Chondrocyte (in vitro differentiated cells): ENCODE results near the gene MSLN. TPM values are rescaled to one million over a fixed set of nuclear protein-coding genes. Genes with fewer than 3 reads are reported as not detected.
A peak's percentile ranks its signal among the peaks of the same experiment; 100 is the strongest.

Experiments used
- DNase-seq: peaks from one replicate; pipeline ENCODE4 v3.0.0; 2021; ENCODE audit warnings: mixed read lengths, low spot score
- H3K27ac Mint-ChIP-seq: one replicate; pipeline ENCODE4 v1.8.0; 2021; ENCODE audit warnings: mild to moderate bottlenecking, moderate library complexity, mixed read lengths; ENCODE audit not compliant: unreplicated experiment
- H3K27me3 Mint-ChIP-seq: 2 replicates; pipeline ENCODE4 v1.8.0; 2021; ENCODE audit warnings: low read depth, mixed read lengths
- H3K36me3 Mint-ChIP-seq: 2 replicates; pipeline ENCODE4 v1.8.0; 2021; ENCODE audit warnings: low read depth, mixed read lengths
- H3K4me1 Mint-ChIP-seq: 2 replicates; pipeline ENCODE4 v1.8.0; 2021; ENCODE audit warnings: low read depth, mild to moderate bottlenecking, mixed read lengths
- H3K4me3 Mint-ChIP-seq: one replicate; pipeline ENCODE4 v1.8.0; 2021; ENCODE audit warnings: mild to moderate bottlenecking, moderate library complexity, mixed read lengths; ENCODE audit not compliant: unreplicated experiment
- H3K9me3 Mint-ChIP-seq: 2 replicates; pipeline ENCODE4 v1.8.0; 2021; ENCODE audit warnings: low read depth, mixed read lengths
- total RNA-seq: library from RNA; stranded (reverse); gene quantifications from 3 replicates; pipeline ENCODE4 v1.2.1, GENCODE V29; 2021
- TF ChIP-seq, protein P1 (sequence below): fragments of 200-600 bp; sonication (generic); IDR thresholded peaks from 2 replicates; pipeline ENCODE4 v1.5.0; 2021; ENCODE audit warnings: antibody characterized with exemption, mild to moderate bottlenecking, moderate library complexity

The MSLN gene
- total RNA-seq, 1 donor from 2014 or later, result not detected

DNA sequence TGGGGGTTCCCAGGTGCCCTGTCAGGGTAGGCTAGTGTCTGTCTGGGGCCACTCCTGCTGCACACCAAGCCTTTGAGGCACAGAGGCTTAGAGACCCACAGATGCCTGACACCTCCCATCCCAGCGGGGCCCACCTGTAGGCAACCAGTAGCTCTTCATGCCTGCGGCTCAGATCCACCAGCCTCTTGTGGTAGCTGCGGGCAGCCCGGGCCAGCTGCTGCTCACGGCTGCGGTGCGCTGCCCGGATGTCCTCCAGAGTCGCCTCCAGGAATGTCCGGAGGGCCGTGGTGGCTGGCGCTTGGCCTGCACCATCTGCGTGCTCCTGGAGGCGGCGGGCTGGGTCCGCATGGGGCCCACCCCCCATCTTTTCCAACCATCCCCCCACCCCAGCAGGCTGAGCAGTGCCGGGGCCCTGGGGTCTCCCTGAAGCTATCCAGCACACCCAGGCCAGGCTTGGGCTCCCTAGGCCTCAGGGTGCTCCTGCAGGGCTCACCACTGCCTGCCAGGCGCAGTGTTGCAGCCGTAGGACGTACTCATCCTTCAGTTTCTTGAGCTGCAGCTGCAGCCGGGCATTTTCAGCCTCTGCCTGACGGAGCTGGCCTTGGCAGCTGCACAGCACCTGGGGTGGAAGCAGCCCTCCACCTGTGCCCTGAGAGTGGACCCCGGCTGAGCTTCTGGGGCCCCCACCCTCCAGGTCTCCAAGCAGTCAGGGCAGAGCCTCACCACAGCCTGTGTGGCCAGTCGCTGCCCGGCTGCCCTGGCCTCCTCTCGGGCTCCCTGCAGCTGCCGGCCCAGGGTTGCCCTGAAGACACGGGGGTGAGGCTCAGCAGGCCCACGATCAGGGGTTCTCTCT lies 36.1 kb upstream of the MSLN start:
- TF ChIP-seq, protein P1, sequence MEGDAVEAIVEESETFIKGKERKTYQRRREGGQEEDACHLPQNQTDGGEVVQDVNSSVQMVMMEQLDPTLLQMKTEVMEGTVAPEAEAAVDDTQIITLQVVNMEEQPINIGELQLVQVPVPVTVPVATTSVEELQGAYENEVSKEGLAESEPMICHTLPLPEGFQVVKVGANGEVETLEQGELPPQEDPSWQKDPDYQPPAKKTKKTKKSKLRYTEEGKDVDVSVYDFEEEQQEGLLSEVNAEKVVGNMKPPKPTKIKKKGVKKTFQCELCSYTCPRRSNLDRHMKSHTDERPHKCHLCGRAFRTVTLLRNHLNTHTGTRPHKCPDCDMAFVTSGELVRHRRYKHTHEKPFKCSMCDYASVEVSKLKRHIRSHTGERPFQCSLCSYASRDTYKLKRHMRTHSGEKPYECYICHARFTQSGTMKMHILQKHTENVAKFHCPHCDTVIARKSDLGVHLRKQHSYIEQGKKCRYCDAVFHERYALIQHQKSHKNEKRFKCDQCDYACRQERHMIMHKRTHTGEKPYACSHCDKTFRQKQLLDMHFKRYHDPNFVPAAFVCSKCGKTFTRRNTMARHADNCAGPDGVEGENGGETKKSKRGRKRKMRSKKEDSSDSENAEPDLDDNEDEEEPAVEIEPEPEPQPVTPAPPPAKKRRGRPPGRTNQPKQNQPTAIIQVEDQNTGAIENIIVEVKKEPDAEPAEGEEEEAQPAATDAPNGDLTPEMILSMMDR, result no peak
- Mint-ChIP-seq H3K27ac (no peak overlapping the region), H3K36me3 (no peaks in the 10 kb centered on the region), H3K4me3 (no peak overlapping the region), H3K4me1 (peaks cover 12% of the 10 kb centered on the region), H3K27me3 (no peaks in the 10 kb centered on the region), H3K9me3 (no peaks in the 10 kb centered on the region)
- no peak for DNase-seq

DNA sequence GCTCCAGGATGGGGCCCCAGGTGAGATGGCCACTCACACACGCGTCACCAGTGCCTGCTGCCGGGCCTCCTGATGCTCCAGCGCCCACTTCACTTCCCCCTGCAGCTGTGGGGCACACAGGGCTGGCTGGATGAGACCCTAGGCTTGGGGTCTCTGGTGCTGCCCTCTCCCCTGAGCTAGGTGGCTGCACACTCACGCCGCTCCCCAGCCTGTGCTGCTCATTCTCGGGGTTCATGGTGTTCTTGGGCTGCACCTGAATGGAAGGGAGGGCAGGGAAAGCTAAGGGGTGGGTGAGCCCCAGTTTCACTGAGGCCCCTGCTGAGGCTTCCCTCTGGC lies 35.5 kb upstream of the MSLN start:
- no peak overlapping the region for H3K4me3 Mint-ChIP-seq
- H3K4me1 Mint-ChIP-seq, result peaks cover 8% of the 10 kb centered on the region
- no peak overlapping the region for H3K27ac Mint-ChIP-seq
- no peaks in the 10 kb centered on the region for H3K36me3 Mint-ChIP-seq
- H3K27me3 Mint-ChIP-seq, result no peaks in the 10 kb centered on the region
- TF ChIP-seq, protein P1, result no peak
- DNase-seq, result no peak
- no peaks in the 10 kb centered on the region for H3K9me3 Mint-ChIP-seq

DNA sequence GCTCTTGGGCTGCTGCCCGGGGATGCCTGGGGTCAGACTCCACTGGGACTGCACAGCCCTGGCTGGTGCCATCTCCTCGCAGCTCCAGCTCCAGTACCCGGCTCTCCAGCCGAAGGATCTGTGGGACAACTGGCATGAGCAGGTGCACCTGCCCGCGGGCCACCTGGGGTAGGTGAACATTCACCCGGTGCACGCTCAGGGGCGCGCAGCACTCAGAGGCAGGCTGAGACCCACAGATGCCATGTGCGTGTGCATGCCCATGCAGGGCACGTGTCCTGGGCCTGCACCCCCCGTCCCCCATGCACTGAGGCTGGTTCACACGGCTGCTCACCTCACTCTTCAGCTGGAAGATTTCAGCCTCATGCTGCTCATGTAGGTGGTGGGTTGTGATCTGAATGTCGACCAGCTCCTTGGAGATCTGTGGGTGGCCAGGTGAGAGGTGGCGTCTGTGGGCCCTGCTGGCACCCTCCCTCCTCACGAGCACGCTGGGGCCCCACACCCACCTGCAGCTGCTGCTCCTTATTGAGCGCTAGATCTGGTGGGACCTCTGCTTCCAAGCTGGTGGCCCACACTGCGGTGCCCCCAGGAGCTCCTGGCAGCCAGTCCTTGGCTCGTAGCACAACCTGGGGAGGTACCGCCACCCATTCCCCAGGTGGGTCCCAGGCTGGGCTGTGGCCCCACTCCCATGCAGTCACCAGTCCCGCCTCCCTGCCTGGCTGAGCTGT lies 34.9 kb upstream of the MSLN start:
- TF ChIP-seq, protein P1, result no peak
- Mint-ChIP-seq H3K27me3 (no peaks in the 10 kb centered on the region), H3K9me3 (no peaks in the 10 kb centered on the region), H3K27ac (no peak overlapping the region), H3K36me3 (no peaks in the 10 kb centered on the region), H3K4me3 (no peak overlapping the region), H3K4me1 (peaks cover 3% of the 10 kb centered on the region)
- no peak for DNase-seq

DNA sequence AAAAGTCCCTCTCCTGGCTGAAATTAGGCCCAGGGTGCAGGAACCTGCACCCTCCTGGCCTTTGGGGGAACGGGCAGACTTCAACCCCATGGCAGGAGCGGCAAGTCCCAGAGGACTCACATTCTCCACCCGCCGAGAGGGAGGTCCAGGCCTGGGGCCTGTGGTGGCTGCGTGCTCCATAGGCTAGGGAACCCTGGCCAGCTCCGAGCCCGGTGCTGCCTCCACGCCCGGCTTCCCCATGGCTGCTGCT lies 34.4 kb upstream of the MSLN start:
- no peaks in the 10 kb centered on the region for H3K9me3 Mint-ChIP-seq
- DNase-seq, result no peak
- peaks cover 3% of the 10 kb centered on the region for H3K4me1 Mint-ChIP-seq
- no peak overlapping the region for H3K4me3 Mint-ChIP-seq
- no peak overlapping the region for H3K27ac Mint-ChIP-seq
- no peaks in the 10 kb centered on the region for H3K36me3 Mint-ChIP-seq
- TF ChIP-seq, protein P1, result no peak
- H3K27me3 Mint-ChIP-seq, result no peaks in the 10 kb centered on the region

DNA sequence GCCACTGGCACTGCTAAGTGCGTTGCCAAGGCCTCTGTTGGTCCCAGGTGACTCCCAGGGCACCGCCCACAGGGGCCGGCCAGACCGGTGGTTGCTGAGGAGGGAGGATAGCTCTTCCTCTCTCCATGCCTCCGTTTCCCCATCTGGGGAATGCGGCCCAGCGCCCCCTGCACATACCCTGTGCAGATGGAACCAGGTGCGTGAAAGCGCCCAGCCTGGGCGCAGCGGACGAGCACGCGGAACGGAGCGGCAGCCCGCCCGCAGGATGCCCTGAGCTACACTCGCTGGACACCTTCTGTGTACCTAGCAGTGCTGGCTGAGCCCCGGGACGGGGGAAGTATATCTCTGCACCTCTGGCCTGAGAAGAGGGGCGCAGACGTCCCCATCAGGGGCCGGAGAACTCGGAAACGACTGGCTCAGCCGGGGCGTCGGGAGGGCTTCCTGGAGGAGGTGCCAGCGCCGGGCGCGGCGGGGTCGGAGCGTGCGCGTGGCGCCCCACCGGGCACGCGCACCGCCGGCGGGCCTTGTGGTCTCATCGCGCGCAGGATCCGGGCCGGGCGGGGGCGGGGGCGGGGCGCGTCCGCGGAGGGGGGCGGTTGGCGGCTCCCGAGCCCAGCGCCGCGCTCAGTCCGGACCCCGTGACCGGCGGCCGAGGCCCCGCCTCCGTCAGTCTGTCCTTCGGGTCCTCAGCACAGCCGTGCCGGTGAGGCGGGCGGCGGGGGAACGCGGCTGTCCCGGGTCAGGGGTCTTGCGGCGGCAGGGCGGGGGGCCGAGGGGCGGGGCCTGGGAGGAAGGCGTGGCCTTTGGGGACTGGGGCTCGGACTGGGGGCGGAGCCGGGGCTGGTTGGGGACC lies 33.9 kb upstream of the MSLN start, which contains the start of the genes CCDC78 and HAGHL:
Gene CCDC78, minus strand, starts transcription at position 6 of the 853 bp plus-strand sequence. CDS start 76 bp downstream, outside the sequence.
Gene HAGHL, plus strand, starts transcription at position 669 of the 853 bp plus-strand sequence. CDS start 404 bp downstream, outside the sequence.
- TF ChIP-seq, protein P1, result no peak
- H3K36me3 Mint-ChIP-seq, result no peaks in the 10 kb centered on the region
- peak within 1 kb of the TSS; percentile 64 for H3K4me3 Mint-ChIP-seq
- no peaks in the 10 kb centered on the region for H3K9me3 Mint-ChIP-seq
- H3K27ac Mint-ChIP-seq, result no peak within 1 kb of the TSS
- peaks cover 3% of the 10 kb centered on the region for H3K4me1 Mint-ChIP-seq
- no peaks in the 10 kb centered on the region for H3K27me3 Mint-ChIP-seq
- DNase-seq, result no peak
